GM23338 (cell line): ENCODE measurements around the gene FMNL1.

Source experiments
- EZH2 ChIP-seq: fragments of 200-600 bp; sonication (generic); IDR thresholded peaks from one replicate; pipeline ENCODE4 v1.8.0; 2017; ENCODE audit warnings: antibody characterized with exemption, mild to moderate bottlenecking, low read depth; ENCODE audit not compliant: unreplicated experiment
- EZH2phosphoT487 ChIP-seq: fragments of 200-600 bp; sonication (generic); IDR thresholded peaks from one replicate; pipeline ENCODE4 v1.8.1; 2018; ENCODE audit warnings: antibody characterized with exemption; ENCODE audit not compliant: unreplicated experiment
- POLR2AphosphoS5 ChIP-seq: IDR thresholded peaks from 2 replicates; pipeline ENCODE4 v1.6.1; 2016; ENCODE audit warnings: antibody characterized with exemption, low read depth
- ZNF331 ChIP-seq: fragments of 250-450 bp; sonication (Bioruptor Pico); IDR thresholded peaks from 2 replicates; pipeline ENCODE4 v1.5.0; 2020; ENCODE audit warnings: low read depth, mild to moderate bottlenecking, moderate library complexity
- TF ChIP-seq, protein P1 (sequence below), 2 experiments: fragments of 200-600 bp in 1 of 2; sonication (generic) in 1 of 2; conservative IDR thresholded peaks; 2 replicates each; pipeline versions ENCODE4 v1.5.1 to v1.6.1; 2016 to 2017; ENCODE audit warnings: antibody characterized with exemption in 2 of 2, low read depth in 2 of 2, mild to moderate bottlenecking in 2 of 2, moderate library complexity in 1 of 2
- TF ChIP-seq, protein P2 (sequence below): IDR thresholded peaks from one replicate; pipeline ENCODE4 v1.6.1; 2018; ENCODE audit warnings: antibody characterized with exemption; ENCODE audit not compliant: unreplicated experiment

DNA sequence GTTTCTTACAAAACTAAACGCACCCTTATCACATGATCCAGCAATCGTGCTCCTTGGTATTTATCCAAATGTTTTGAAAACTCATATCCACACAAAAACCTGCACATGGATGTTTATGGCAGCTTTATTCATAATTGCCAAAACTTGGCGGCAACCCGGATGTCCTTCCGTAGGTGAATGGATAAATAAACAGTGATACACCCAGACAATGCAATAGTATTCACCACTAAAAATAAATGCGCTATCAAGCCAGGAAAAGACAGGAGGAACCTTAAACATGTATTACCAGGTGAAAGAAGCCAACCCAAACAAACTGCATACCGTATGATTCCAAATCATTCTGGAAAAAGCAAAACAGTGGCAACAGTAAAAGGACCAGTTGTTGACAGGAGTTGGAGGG lies 30.2 kb downstream of the FMNL1 start:
- TF ChIP-seq, protein P1, sequence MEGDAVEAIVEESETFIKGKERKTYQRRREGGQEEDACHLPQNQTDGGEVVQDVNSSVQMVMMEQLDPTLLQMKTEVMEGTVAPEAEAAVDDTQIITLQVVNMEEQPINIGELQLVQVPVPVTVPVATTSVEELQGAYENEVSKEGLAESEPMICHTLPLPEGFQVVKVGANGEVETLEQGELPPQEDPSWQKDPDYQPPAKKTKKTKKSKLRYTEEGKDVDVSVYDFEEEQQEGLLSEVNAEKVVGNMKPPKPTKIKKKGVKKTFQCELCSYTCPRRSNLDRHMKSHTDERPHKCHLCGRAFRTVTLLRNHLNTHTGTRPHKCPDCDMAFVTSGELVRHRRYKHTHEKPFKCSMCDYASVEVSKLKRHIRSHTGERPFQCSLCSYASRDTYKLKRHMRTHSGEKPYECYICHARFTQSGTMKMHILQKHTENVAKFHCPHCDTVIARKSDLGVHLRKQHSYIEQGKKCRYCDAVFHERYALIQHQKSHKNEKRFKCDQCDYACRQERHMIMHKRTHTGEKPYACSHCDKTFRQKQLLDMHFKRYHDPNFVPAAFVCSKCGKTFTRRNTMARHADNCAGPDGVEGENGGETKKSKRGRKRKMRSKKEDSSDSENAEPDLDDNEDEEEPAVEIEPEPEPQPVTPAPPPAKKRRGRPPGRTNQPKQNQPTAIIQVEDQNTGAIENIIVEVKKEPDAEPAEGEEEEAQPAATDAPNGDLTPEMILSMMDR (conservative IDR thresholded peaks at IDR 0.05; ENCODE audit: low read depth in 2 of 2): no peak
- no peak for TF ChIP-seq POLR2AphosphoS5
- TF ChIP-seq EZH2phosphoT487: no peak
- TF ChIP-seq ZNF331: no peak
- TF ChIP-seq EZH2: no peak
- TF ChIP-seq, protein P2, sequence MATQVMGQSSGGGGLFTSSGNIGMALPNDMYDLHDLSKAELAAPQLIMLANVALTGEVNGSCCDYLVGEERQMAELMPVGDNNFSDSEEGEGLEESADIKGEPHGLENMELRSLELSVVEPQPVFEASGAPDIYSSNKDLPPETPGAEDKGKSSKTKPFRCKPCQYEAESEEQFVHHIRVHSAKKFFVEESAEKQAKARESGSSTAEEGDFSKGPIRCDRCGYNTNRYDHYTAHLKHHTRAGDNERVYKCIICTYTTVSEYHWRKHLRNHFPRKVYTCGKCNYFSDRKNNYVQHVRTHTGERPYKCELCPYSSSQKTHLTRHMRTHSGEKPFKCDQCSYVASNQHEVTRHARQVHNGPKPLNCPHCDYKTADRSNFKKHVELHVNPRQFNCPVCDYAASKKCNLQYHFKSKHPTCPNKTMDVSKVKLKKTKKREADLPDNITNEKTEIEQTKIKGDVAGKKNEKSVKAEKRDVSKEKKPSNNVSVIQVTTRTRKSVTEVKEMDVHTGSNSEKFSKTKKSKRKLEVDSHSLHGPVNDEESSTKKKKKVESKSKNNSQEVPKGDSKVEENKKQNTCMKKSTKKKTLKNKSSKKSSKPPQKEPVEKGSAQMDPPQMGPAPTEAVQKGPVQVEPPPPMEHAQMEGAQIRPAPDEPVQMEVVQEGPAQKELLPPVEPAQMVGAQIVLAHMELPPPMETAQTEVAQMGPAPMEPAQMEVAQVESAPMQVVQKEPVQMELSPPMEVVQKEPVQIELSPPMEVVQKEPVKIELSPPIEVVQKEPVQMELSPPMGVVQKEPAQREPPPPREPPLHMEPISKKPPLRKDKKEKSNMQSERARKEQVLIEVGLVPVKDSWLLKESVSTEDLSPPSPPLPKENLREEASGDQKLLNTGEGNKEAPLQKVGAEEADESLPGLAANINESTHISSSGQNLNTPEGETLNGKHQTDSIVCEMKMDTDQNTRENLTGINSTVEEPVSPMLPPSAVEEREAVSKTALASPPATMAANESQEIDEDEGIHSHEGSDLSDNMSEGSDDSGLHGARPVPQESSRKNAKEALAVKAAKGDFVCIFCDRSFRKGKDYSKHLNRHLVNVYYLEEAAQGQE: no peak
